NCI-H2107 (cell line): ENCODE results near the gene NOTO.

Experiments used
- DNase-seq: peaks from one replicate; lab custom pipeline; 2025; lab: John Stamatoyannopoulos, UW

The NOTO gene

GRCh38 chr2:73233932-73234832 lies 31.8 kb downstream of the NOTO start, which contains the start of gene CCT7:
CCT7 (plus strand) TSS chr2:73234308; CDS start chr2:73234379, 71 bp downstream.
- peak; percentile 87 for DNase-seq

GRCh38 chr2:73235315-73236028 lies 33.1 kb downstream of the NOTO start:
- DNase-seq = no peak

- DNase-seq = no peak
These were observed 34.8 kb downstream of the NOTO start for GRCh38 chr2:73237168-73237567.

GRCh38 chr2:73238149-73238548 lies 35.8 kb downstream of the NOTO start:
- DNase-seq = no peak

- DNase-seq = no peak
These were observed 36.6 kb downstream of the NOTO start for GRCh38 chr2:73238976-73239375.

GRCh38 chr2:73239776-73240175 lies 37.4 kb downstream of the NOTO start:
- no peak for DNase-seq

- DNase-seq = no peak
These were observed 41.7 kb downstream of the NOTO start for GRCh38 chr2:73243884-73244570.

- DNase-seq = no peak
These were observed 42.2 kb downstream of the NOTO start for GRCh38 chr2:73244580-73244979.

GRCh38 chr2:73246850-73247249 lies 44.5 kb downstream of the NOTO start:
- DNase-seq = no peak

GRCh38 chr2:73249636-73250035 lies 47.3 kb downstream of the NOTO start:
- DNase-seq = no peak

- no peak for DNase-seq
These were observed 48.8 kb downstream of the NOTO start for GRCh38 chr2:73250872-73251846.

- DNase-seq = no peak
These were observed 50.1 kb downstream of the NOTO start for GRCh38 chr2:73252238-73253027.

- DNase-seq = no peak
These were observed 51.0 kb downstream of the NOTO start for GRCh38 chr2:73253400-73253799.

- no peak for DNase-seq
These were observed 51.5 kb downstream of the NOTO start for GRCh38 chr2:73253901-73254300.

- DNase-seq = no peak
These were observed 52.1 kb downstream of the NOTO start for GRCh38 chr2:73254343-73255006.

- DNase-seq = no peak
These were observed 52.8 kb downstream of the NOTO start for GRCh38 chr2:73255007-73255644.

- no peak for DNase-seq
These were observed 53.7 kb downstream of the NOTO start for GRCh38 chr2:73255907-73256617.

GRCh38 chr2:73256618-73256922 lies 54.2 kb downstream of the NOTO start:
- DNase-seq = no peak

- no peak for DNase-seq
These were observed 54.6 kb downstream of the NOTO start for GRCh38 chr2:73257021-73257420.
